Adipose tissue (tissue), 3 donors: ENCODE data around the gene EIF5A. TPM values are rescaled to one million over a fixed set of nuclear protein-coding genes. Genes with fewer than 3 reads are reported as not detected.
A peak's percentile ranks its signal among the peaks of the same experiment; 100 is the strongest.
"Not testable (repeated sequence)": the region's sequence is repeated elsewhere in the genome, so short reads cannot be mapped to it uniquely, and the experiment has no call there.

ENCODE experiments used
- H3K27ac ChIP-seq: one replicate; pipeline ENCODE4 v1.5.1; 2013; ENCODE audit warnings: low read depth, low read length
- WGBS, 3 donors: extraction: QIAGEN DNeasy Blood & Tissue Kit; methylation state at CpG; one replicate each; pipeline ENCODE4 v1.1.7; 2013; 5-methylcytosine and 5-hydroxymethylcytosine counted together
- polyA plus RNA-seq, 3 donors: library from polyadenylated mRNA; stranded (reverse); fragments of 200-250 nt; gene quantifications; one replicate each; pipeline ENCODE4 v1.2.3, GENCODE V29; 2013
- donor health status: healthy with polysubstance abuse.
- donor health status: Bipolar disorder and iron deficiency.
- donor health status: healthy.

The EIF5A gene
- polyA plus RNA-seq, 3 donors: 204 to 587 (median 428) TPM

GRCh38 chr17:7323731-7324437 is 16.5 kb downstream of the EIF5A start:
- 63 to 66% (median 65%) methylated on average over 39 of the region's 39 CpGs for WGBS, 3 donors
- H3K27ac ChIP-seq: no peak overlapping the region

DNA sequence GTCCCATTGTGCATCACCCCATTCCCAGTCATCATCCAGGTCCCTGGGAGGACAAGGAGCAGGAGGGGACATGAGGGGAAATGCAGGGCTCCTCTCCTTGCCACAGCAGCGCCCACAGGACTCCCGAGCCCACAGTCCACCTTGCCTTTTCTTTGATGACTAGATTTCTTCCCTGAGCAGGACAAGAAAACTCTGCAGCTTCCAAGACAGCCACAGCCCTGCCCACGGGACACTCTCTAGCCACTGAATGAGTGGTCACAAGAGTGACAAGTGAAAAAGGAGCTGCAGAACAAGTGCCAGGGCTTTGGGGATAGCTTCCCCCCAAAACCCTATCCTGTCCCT is 17.0 kb downstream of the EIF5A start:
- H3K27ac ChIP-seq: no peak overlapping the region
- WGBS, 3 donors: 82 to 90% (median 83%) methylated on average over 3 of the region's 3 CpGs

DNA sequence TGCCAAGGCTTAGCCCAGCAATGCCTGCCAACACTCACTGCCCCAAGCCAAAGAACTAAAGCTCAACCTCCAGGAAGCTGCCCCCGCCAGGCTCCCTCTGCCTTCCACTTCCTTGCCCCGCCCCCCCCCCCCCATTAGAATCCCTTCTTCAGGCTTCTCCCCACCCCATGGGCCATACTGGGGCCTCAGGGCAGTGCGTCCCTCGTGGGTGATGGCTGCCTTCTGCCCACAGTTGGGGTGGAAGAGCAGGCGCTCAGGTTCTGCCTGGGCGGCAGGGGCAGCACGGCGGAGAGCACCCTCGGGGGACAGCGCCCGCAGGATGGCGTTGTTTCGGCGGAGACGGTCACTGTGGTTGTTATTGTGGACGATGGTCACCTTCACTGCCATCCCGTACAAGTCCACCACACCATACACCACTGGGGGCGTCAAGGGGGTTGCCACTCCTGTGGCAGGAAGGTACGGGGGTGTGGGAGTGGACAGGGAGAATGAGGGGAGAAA is 17.7 kb downstream of the EIF5A start:
- 89 to 93% (median 90%) methylated on average over 17 to 19 of the region's 19 CpGs for WGBS, 3 donors
- H3K27ac ChIP-seq: no peak overlapping the region

- H3K27ac ChIP-seq: no peak overlapping the region
- WGBS, 3 donors: 87 to 94% (median 93%) methylated on average over 11 of the region's 11 CpGs
Measured at GRCh38 chr17:7326186-7326585, 18.8 kb downstream of the EIF5A start.

DNA sequence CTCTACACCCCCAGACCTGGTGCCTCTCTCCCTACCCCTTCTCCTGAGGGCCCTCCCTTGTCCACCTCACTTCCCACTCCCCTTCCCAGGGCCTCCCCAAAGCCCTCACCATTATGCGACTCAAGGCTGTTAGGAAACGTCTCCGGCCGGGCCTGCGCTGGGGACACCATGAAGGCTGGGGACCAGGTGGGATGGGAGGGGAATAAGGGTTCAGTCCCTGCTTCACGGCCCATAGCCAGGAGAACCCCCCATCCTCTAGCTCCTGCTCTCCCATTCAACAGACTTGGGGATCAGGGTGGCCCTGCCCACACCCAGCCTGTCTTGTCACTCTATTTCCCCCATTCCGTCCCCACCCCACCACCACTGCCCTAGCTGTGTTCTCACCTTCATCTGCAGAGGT is 19.6 kb downstream of the EIF5A start:
- H3K27ac ChIP-seq: no peak overlapping the region
- 85 to 91% (median 85%) methylated on average over 7 of the region's 7 CpGs for WGBS, 3 donors

- H3K27ac ChIP-seq: no peak overlapping the region
- WGBS, 3 donors: 86% methylated on average over 17 of the region's 17 CpGs
Measured at GRCh38 chr17:7327501-7327900, 20.1 kb downstream of the EIF5A start.

DNA sequence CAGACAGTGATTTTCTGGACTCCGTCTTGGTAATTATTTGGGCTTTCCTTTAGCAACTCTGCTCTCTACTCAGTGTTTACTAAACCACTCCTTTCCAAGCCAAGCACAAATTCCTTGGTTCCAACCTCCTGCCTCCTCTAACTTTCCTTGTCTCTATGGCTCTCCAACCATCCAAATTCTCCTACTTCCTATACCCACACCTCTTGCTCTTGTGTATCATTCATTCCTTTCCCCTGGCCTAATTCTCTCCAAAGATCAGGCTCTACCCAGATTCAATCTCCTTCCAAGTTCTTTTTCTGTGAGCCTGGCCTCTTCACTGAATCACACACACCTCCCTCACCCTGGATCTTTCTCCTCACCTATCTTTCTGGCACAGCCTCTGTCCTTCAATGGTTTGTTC is 20.6 kb downstream of the EIF5A start:
- H3K27ac ChIP-seq: no peak overlapping the region
- WGBS, 3 donors: 65 to 78% (median 68%) methylated on average over 1 of the region's 1 CpG

GRCh38 chr17:7328840-7329373 is 21.5 kb downstream of the EIF5A start, which contains the start of gene NEURL4:
Gene NEURL4, minus strand, starts transcription at chr17:7329335. Its CDS starts 23 bp downstream, at chr17:7329312.
- WGBS, 3 donors: 0 to 1% (median 1%) methylated on average over 33 to 50 of the region's 50 CpGs

DNA sequence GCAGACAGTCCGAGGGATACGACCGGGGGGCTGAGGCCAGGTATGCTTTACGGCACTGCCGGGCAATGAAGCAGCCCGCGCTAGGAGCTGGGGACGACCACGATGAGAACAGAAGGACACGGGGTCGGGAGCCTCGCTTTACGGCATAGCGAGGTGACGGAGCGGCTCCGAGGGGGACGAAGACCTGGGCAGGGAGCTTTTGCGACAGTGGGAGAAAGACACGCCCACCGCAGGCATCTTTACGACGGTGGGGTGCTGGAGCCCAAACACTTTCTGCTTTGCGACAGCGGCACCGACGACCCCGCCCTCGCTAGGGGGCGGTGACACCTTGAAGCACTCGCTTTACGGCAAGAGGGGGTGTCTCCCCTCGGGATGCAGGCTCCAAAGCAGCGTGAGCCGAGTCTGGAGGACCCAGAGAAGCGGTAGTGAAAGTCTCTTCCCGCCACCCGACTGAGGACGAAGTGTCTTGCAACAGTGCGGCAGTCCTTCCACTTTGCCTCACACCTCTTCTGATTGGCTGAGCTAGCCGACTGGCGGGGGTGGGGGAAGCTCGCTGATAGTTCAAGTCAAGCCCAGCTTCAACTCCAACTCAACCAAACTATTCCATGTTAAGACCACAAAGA is 22.1 kb downstream of the EIF5A start:
- peak overlapping the region; percentile 40 for H3K27ac ChIP-seq
- WGBS, 3 donors: 0% methylated on average over 43 of the region's 43 CpGs

More at GRCh38 chr17:7328840-7329373, 21.5 kb downstream of the EIF5A start, which contains the start of gene NEURL4:
- peak within 1 kb of the TSS; percentile 40 for H3K27ac ChIP-seq

- 0 to 3% (median 1%) methylated on average over 33 to 34 of the region's 34 CpGs for WGBS, 3 donors
- peak overlapping the region; percentile 40 for H3K27ac ChIP-seq
Measured at GRCh38 chr17:7329997-7330637, 22.7 kb downstream of the EIF5A start.

DNA sequence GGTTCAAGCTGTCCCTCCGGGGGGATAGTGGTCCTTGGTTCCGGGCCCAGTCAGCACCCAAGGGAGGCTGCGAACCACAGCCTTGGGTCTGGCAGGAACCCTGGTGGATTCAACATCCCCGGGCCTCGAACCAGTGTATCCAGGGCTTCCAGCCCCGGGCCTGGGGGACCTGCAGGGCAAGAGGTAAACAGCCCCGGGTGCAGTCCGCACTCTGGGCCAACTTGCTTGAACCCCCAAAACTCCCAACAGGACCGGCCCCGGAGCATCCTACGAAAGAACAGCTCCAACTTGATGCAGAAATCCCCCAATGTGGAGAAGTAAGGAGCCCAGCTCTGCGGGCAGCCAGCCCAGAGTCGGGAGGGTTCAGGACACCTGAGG is 23.2 kb downstream of the EIF5A start:
- no peak overlapping the region for H3K27ac ChIP-seq
- WGBS, 3 donors: 61 to 66% (median 66%) methylated on average over 13 of the region's 13 CpGs

DNA sequence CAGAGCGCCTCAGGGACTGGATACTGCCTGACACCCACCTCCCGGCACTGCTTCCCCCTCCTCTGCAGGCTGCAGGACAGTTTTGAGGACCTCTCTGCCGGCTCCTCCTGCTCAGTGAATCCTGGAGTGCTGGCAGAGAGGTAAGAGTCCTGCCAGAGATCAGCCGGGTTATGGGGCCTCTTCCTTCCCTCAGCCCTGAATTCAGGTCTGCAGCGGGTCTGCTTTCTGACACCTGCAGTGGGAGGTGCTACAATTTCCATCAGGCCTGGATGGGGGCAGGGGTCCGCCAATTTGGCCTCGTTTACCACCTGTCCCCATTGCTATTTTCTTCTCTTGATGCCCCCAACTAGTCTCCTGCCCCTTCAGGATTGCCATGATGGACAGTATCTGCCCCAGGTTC is 24.7 kb downstream of the EIF5A start:
- WGBS, 3 donors: 47 to 54% (median 50%) methylated on average over 7 of the region's 7 CpGs
- no peak overlapping the region for H3K27ac ChIP-seq

DNA sequence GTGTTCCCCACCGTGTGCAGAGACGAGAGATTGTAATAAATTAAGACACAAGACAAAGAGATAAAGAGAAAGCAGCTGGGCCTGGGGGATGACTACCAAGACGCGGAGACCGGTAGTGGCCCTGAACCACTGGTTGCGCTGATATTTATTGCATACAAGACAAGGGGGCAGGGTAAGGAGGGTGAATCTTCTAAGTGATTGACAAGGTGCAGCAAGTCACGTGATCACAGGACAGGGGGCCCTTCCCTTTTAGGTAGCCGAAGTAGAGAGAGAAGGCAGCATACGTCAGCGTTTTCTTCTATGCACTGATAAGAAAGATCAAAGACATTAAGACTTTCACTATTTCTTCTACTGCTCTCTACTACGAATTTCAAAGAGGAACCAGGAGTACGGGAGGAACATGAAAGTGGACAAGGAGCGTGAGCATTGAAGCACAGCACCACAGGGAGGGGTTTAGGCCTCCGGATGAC is 25.2 kb downstream of the EIF5A start:
- H3K27ac ChIP-seq: not testable (repeated sequence)
- 35 to 56% (median 40%) methylated on average over 14 of the region's 14 CpGs for WGBS, 3 donors

DNA sequence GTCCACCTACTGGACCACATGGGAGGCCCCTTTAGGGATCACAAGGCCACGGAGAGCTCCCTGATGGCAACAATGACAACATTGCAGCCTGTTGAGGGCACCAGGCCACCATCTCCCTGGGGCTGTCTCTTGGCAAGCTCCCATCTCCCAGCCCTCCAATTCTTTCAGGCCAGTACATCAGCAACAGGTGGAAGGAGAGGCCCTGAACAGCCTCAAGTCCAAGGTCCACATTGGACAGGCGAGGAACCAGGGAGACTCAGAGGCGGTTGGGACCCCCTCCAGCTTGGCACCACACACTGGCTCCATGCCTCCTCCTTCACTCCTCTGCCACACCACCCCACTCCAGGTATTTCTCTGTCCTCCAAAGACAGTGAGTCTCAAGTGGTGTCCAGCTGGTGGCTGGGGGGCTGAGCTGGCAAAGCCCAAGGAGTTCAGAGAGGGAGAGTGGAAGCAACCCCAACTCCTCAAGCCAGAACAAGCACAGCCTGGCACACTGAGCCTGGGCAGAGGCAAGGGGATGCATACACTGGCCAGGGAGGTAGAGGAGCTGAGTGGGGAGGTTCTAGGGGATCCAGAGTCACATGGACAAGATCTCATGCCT is 27.6 kb downstream of the EIF5A start:
- 60 to 93% (median 83%) methylated on average over 3 of the region's 3 CpGs for WGBS, 3 donors
- no peak overlapping the region for H3K27ac ChIP-seq

DNA sequence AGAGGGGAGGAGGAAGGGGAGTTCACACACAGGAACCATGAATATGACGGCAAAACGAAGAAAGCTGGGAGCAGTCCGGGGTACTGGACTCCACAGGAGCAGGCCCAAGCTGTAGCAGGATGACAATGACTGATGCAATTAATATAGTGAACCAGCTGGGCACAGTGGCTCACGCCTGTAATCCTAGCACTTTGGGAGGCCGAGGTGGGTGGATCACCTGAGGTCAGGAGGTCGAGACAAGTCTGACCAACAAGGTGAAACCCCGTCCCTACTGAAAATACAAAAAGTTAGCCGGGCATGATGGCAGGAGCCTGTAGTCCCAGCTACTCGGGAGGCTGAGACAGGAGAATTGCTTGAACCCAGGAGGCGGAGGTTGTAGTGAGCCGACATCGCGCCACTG is 28.3 kb downstream of the EIF5A start:
- 79 to 86% (median 80%) methylated on average over 13 of the region's 13 CpGs for WGBS, 3 donors
- H3K27ac ChIP-seq: not testable (repeated sequence)

DNA sequence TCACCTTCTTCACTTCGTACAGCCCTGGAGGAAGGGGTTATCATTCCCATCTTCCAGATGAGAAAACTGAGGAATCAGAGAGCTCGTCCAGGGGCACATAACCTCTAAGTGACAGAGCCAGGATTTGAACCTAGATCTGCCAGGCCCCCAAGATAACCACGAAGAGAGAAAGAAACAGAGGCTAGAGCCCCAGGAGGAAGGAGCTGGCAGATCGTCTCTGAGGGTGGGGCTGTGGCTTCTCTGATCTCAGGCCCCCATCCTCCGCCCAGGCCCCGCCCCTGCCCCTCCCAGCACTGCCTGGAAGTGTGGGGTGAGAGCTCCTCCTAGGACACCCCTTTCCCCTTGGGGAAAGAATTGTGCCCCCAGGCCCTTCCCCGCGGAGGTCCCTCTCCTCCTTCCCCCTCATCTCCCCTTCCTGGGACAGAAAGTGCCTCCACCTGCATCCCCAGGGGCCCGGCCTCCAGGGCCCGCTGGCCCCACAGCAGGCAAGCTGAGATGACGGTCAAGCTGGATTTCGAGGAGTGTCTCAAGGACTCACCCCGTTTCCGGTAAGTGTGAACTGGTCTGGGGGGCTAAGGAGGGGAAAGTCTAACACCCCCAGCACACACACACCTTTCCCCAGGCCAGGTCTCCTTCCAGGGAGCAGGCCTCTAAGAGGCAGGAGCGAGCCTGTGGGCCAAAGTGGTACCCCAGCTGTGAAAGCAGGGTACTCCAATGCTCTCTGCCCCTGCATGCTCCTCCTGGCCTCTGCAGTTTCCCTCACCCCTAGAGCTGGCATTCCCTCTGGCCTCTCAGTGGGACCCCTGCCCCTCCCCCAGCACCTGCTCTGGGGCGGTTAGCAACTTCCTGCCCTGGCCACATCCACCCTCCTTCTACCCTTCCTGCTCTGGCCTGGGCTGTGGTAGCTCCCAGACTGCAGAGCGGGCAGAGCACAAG is 29.1 kb downstream of the EIF5A start, which contains the start of gene ACAP1:
Gene ACAP1 (plus strand): TSS at position 290 of the 936 bp plus-strand sequence. CDS start 206 bp downstream, at position 496.
- no peak within 1 kb of the TSS for H3K27ac ChIP-seq
- 28 to 42% (median 33%) methylated on average over 16 to 17 of the region's 17 CpGs for WGBS, 3 donors

DNA sequence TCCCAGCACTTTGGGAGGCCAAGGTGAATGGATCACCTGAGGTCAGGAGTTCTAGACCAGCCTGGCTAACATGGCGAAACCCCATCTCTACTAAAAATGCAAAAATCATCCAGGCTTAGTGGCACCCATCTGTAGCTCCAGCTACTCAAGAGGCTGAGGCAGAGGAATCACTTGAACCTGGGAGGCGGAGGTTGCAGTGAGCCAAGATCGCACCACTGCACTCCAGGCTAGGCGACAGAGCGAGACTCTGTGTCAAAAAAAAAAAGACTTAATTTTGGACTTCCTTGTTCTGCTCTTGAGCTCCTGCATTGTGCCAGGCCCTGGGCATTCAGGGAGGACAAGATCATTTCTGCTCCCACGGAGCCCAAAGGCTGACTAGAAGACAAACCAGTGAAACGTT is 30.2 kb downstream of the EIF5A start:
- 47 to 63% (median 57%) methylated on average over 7 of the region's 7 CpGs for WGBS, 3 donors
- not testable (repeated sequence) for H3K27ac ChIP-seq

DNA sequence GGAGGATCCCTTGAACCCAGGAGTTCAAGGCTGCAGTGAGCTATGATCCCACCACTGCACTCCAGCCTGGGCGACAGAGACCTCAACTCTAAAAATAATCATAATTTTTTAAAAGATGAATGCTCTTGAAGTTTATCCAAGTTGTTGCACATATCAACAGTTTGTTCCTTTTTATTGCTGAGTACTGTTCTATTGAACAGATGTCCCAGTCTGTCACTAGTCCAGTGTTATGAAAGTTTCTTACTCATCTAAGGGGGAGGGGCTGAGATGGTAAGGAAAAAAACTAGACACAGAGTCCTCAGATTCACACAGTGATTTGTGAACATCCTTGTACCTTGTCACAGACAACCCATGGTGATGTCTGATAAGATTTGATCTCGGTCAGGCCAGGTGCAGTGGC is 32.8 kb downstream of the EIF5A start:
- H3K27ac ChIP-seq: no peak overlapping the region
- WGBS, 3 donors: 64 to 78% (median 78%) methylated on average over 2 of the region's 2 CpGs
